IPS DF 6.9 (cell line): ENCODE measurements around the gene MAEA.

Source experiments
- DNase-seq: peaks from one replicate; pipeline ENCODE4 v3.0.0-alpha.2; 2013; ENCODE audit warnings: low read depth, low spot score
- H3K27ac ChIP-seq: one replicate; pipeline ENCODE4 v1.5.1; 2013; ENCODE audit warnings: low read length, control low read depth
- H3K27me3 ChIP-seq: 2 replicates; pipeline ENCODE4 v1.6.1; 2013; ENCODE audit warnings: mild to moderate bottlenecking, low read length; ENCODE audit not compliant: control insufficient read depth, insufficient read depth
- H3K36me3 ChIP-seq: 2 replicates; pipeline ENCODE4 v1.6.1; 2013; ENCODE audit warnings: low read length; ENCODE audit not compliant: control insufficient read depth, insufficient read depth
- H3K4me1 ChIP-seq: 2 replicates; pipeline ENCODE4 v1.6.1; 2013; ENCODE audit warnings: low read length; ENCODE audit not compliant: control insufficient read depth, insufficient read depth
- H3K4me3 ChIP-seq: 2 replicates; pipeline ENCODE4 v1.5.1; 2013; ENCODE audit warnings: mild to moderate bottlenecking, low read length
- H3K9me3 ChIP-seq: 2 replicates; pipeline ENCODE4 v1.6.1; 2013; ENCODE audit warnings: low read length, inconsistent platforms; ENCODE audit not compliant: control insufficient read depth, insufficient read depth
- WGBS: extraction: QIAGEN DNeasy Blood & Tissue Kit; methylation state at CpG from one replicate; pipeline ENCODE4 v1.1.7; 2013; ENCODE audit warnings: mixed read lengths, missing lambda C conversion rate; ENCODE audit not compliant: insufficient read length, insufficient coverage; 5-methylcytosine and 5-hydroxymethylcytosine counted together

MAEA gene

GRCh38 chr4:1375761-1376322 lies 86.2 kb downstream of the MAEA start:
- Histone ChIP-seq H3K4me1 (no peaks in the 10 kb centered on the region), H3K9me3 (no peaks in the 10 kb centered on the region)

DNA sequence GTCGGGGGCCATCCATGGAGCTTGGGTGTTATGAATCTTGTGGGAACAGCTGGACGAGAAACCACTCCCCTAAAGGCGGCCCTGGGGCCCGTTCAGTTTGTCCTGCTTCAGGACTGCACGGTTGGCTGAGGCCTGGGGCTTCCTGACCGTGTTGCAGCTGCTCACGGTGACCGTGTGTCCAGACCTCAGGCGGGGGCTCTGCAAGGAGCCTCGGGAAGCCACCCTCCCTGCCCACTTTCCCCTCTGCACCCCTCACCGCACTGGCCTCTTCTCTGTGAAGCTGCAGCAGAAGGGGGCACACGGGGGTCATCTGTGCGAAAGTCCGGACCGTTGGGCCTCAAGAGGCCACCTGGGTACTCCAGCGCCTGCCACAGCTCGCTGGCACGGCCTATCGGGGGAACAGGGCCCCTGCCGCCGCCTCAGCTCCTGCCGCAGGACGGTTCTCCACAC lies 86.7 kb downstream of the MAEA start:
- Histone ChIP-seq H3K27ac (no peak overlapping the region), H3K4me3 (no peak overlapping the region), H3K27me3 (no peaks in the 10 kb centered on the region), H3K9me3 (no peaks in the 10 kb centered on the region), H3K4me1 (no peaks in the 10 kb centered on the region), H3K36me3 (peaks cover 10% of the 10 kb centered on the region; the same call in 1 of the 2 replicates)
- no CpG with 5 or more reads among the region's 23 CpGs for WGBS
- no peak for DNase-seq

More at GRCh38 chr4:1375761-1376322, 86.2 kb downstream of the MAEA start:
- no peaks in the 10 kb centered on the region for H3K27me3 ChIP-seq
- no peak overlapping the region for H3K4me3 ChIP-seq
- WGBS, result no CpG with 5 or more reads among the region's 17 CpGs
- no peak for DNase-seq
- peaks cover 7% of the 10 kb centered on the region; the same call in 1 of the 2 replicates for H3K36me3 ChIP-seq
- H3K27ac ChIP-seq, result no peak overlapping the region

DNA sequence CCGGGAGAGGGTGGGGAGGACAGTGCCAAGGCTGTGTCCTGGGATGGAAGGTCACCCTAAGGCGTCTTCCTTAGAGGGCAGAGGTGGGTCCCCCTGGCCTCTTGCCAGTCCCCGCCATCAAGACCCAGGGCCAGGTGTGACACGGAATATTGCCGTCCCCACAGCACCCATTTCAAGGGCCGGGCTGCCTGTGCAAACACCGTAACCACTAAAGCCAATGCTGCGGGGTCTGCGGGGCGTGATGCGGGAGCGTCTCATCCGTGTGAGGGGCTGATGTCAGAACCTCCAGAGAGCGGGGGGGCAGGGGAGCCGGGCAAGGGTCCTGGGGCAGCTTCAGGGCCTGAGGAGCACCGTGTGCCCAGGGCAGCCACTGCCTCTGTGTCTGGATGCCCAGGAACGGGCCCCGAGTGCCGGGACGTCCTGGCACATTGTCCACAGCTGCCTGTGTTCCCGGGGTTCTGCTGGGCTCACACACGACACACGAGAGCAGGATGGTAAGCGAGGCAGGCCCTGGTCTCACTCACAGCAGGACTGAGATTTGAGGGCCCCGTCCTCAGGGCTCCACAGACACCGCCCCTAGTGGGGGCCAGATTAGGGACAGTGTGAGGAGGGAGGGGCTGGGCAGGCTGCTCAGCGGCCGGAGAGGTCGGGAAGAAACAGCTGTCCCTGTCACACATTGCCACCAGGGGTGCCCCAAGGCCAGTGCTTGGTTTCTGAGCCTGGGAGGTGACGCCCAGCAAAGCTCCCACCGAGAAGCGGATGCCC lies 87.3 kb downstream of the MAEA start:
- Histone ChIP-seq H3K4me3 (no peak overlapping the region), H3K36me3 (peaks cover 10% of the 10 kb centered on the region; the same call in 1 of the 2 replicates), H3K27me3 (no peaks in the 10 kb centered on the region), H3K4me1 (no peaks in the 10 kb centered on the region), H3K27ac (no peak overlapping the region), H3K9me3 (no peaks in the 10 kb centered on the region)
- WGBS, result no CpG with 5 or more reads among the region's 32 CpGs
- no peak for DNase-seq

GRCh38 chr4:1377606-1378261 lies 88.0 kb downstream of the MAEA start:
- Histone ChIP-seq H3K27me3 (no peaks in the 10 kb centered on the region), H3K9me3 (no peaks in the 10 kb centered on the region), H3K27ac (no peak overlapping the region), H3K4me3 (no peak overlapping the region), H3K4me1 (no peaks in the 10 kb centered on the region), H3K36me3 (peaks cover 6% of the 10 kb centered on the region; the same call in 1 of the 2 replicates)
- no peak for DNase-seq
- no CpG with 5 or more reads among the region's 19 CpGs for WGBS

GRCh38 chr4:1378559-1379231 lies 89.0 kb downstream of the MAEA start:
- H3K4me1 ChIP-seq, result no peaks in the 10 kb centered on the region
- H3K9me3 ChIP-seq, result no peaks in the 10 kb centered on the region
- peaks cover 6% of the 10 kb centered on the region; the same call in 1 of the 2 replicates for H3K36me3 ChIP-seq
- H3K27ac ChIP-seq, result no peak overlapping the region
- no peak for DNase-seq
- no CpG with 5 or more reads among the region's 30 CpGs for WGBS
- H3K4me3 ChIP-seq, result no peak overlapping the region
- no peaks in the 10 kb centered on the region for H3K27me3 ChIP-seq

DNA sequence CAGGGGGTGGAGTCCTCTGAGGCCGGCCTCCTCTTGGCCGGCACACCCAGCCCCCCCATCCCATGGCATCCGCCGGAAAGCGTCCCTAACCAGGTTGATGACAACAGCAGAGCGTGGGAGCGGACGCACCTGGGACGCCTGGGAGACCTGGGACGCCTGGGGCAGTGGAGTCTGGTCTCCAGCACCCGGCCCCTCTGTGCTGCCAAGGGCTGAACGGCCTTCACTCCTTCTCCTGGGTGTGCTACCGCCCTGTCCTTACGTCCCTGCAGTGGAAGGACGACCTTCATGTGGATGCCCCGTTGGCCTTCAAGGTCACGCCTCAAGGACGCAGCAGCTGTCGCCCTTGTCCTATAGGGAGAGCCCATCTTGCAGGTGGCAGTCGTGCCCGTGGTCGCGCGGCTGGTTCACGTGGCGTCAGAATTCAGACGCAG lies 89.7 kb downstream of the MAEA start:
- no peak for DNase-seq

GRCh38 chr4:1379801-1380331 lies 90.2 kb downstream of the MAEA start:
- no peaks in the 10 kb centered on the region for H3K4me1 ChIP-seq
- H3K4me3 ChIP-seq, result no peak overlapping the region
- no peak overlapping the region for H3K27ac ChIP-seq
- no CpG with 5 or more reads among the region's 31 CpGs for WGBS
- H3K27me3 ChIP-seq, result no peaks in the 10 kb centered on the region
- peaks cover 11% of the 10 kb centered on the region; the same call in 1 of the 2 replicates for H3K36me3 ChIP-seq
- H3K9me3 ChIP-seq, result no peaks in the 10 kb centered on the region
- no peak for DNase-seq

More for the DNA sequence above, 89.7 kb downstream of the MAEA start:
- Histone ChIP-seq H3K4me1 (no peaks in the 10 kb centered on the region), H3K4me3 (no peak overlapping the region), H3K27me3 (no peaks in the 10 kb centered on the region), H3K36me3 (peaks cover 11% of the 10 kb centered on the region; the same call in 1 of the 2 replicates), H3K9me3 (no peaks in the 10 kb centered on the region), H3K27ac (no peak overlapping the region)
- no CpG with 5 or more reads among the region's 27 CpGs for WGBS

DNA sequence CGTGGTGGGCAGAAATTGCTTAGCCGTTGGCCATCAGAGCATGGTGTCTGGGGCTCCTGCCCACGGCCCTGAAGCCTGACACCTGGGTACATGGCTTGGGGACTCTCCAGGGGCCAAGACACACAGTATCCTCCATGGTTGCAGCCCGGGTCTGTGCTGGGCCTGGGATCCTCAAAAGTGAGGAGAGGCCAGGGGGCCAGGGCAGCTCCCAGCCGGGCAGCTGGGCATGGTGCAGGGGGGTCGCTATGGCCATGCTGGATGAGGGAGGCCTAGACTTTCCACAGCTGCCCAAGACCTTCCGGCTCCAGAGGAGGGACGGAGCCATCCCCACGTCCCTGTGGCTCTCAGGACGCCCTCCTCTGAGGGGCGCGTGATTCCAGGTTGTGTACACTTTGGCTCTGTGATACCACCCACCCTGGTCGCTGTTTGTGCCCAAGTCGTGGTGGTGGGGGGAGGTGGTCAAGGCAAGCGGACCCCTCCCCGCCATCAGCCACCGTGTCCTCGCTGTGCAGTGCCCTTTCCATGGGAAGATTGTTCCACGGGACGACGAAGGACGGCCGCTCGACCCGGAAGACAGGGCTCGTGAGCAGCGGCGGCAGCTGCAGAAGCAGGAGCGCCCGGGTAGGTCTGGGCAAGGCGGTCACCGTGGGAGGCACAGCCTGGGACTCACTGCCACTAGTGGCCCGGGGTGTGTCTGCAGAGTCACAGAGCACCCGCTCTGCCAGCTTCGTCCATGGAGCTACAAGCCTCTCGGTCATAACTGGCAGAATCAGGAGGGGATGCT lies 90.9 kb downstream of the MAEA start:
- no CpG with 5 or more reads among the region's 36 CpGs for WGBS
- no peaks in the 10 kb centered on the region for H3K27me3 ChIP-seq
- no peak for DNase-seq
- no peaks in the 10 kb centered on the region for H3K9me3 ChIP-seq
- H3K36me3 ChIP-seq, result peaks cover 11% of the 10 kb centered on the region; the same call in 1 of the 2 replicates
- H3K4me3 ChIP-seq, result no peak overlapping the region
- H3K27ac ChIP-seq, result no peak overlapping the region
- no peaks in the 10 kb centered on the region for H3K4me1 ChIP-seq

DNA sequence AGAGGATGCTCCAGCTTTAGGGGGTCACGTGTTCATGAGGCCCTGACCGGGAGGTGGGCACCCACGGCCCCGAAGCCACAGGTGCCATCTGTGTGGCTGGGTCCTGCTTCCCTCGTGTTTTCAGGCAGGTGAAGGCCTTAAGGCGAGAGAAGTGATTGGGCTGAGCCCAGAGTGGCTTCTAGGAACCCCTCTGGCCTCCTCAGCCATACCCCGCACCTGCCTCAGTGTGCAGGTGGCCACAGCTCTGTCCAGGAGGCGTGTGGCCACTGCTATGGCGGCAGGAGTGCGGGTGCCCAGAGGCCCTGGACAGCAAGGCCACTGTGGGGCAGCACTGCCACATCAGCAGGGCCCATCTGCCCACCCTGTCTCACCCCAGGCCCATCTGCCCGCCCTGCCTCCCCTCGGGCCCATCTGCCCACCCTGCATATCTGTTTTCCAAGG lies 91.5 kb downstream of the MAEA start:
- H3K4me1 ChIP-seq, result no peaks in the 10 kb centered on the region
- H3K27ac ChIP-seq, result no peak overlapping the region
- no peaks in the 10 kb centered on the region for H3K9me3 ChIP-seq
- DNase-seq, result no peak
- H3K36me3 ChIP-seq, result peaks cover 15% of the 10 kb centered on the region
- no CpG with 5 or more reads among the region's 12 CpGs for WGBS
- H3K4me3 ChIP-seq, result no peak overlapping the region
- H3K27me3 ChIP-seq, result no peaks in the 10 kb centered on the region
